ENCODE data around the gene SFXN2.

GRCh38 chr10:102732661-102733060 is 18.2 kb downstream of the SFXN2 start:
- TF ChIP-seq POLR2A (IDR thresholded peaks at IDR 0.05; ENCODE audit: low read length) (no peak), GATA1 (IDR thresholded peaks at IDR 0.05; ENCODE audit: low read depth, low read length) (no peak)

Data from erythroblast (primary cell).